A673 (cell line): Measurements from ENCODE around the gene MAP2. TPM values are rescaled to one million over a fixed set of nuclear protein-coding genes. Genes with fewer than 3 reads are reported as not detected.

Experiments used
- BruUV-seq: library from RNA; stranded (reverse); fragments of 400-500 nt; replicated peaks from 2 replicates; lab custom pipeline; 2021; lab: Mats Ljungman, UMichigan
- CTCF ChIA-PET: fragments of 300-600 bp; sonication (Branson Sonifier 250); formaldehyde crosslinking; loops from one replicate; lab custom pipeline; 2022; ENCODE audit warnings: antibody characterized with exemption; lab: Charles Lee
- POLR2A ChIA-PET: fragments of 300-600 bp; sonication (Branson Sonifier 250); formaldehyde crosslinking; loops from one replicate; lab custom pipeline; 2022; ENCODE audit warnings: antibody characterized with exemption; ENCODE audit not compliant: low non-redundant PET; lab: Charles Lee
- DNase-seq: peaks from one replicate; pipeline ENCODE4 v3.0.0-alpha.2; 2015; ENCODE audit warnings: low spot score
- H3K27ac ChIP-seq: fragments of 200-600 bp; sonication (generic); 2 replicates; pipeline ENCODE4 v1.5.1; 2016; ENCODE audit warnings: mixed run types, low read depth, mild to moderate bottlenecking, mixed read lengths, antibody characterized with exemption, low read length; ENCODE audit not compliant: poor library complexity, severe bottlenecking
- H3K27me3 ChIP-seq: fragments of 200-600 bp; sonication (generic); replicated peaks from 2 replicates; pipeline ENCODE4 v1.6.1; 2017; ENCODE audit warnings: mixed run types, low read depth, mild to moderate bottlenecking, mixed read lengths, antibody characterized with exemption, low read length; ENCODE audit not compliant: insufficient read depth, poor library complexity
- H3K36me3 ChIP-seq: fragments of 200-600 bp; sonication (generic); 2 replicates; pipeline ENCODE4 v1.6.1; 2016; ENCODE audit warnings: mixed run types, mild to moderate bottlenecking, mixed read lengths, antibody characterized with exemption, low read length; ENCODE audit not compliant: insufficient read depth, poor library complexity, severe bottlenecking
- H3K4me1 ChIP-seq: fragments of 200-600 bp; sonication (generic); 2 replicates; pipeline ENCODE4 v1.6.1; 2017; ENCODE audit warnings: mixed run types, mild to moderate bottlenecking, mixed read lengths, antibody characterized with exemption, low read length; ENCODE audit not compliant: insufficient read depth, poor library complexity, severe bottlenecking
- H3K4me3 ChIP-seq: fragments of 200-600 bp; sonication (generic); 2 replicates; pipeline ENCODE4 v1.5.1; 2016; ENCODE audit warnings: low read depth, mixed run types, mild to moderate bottlenecking, mixed read lengths, low read length; ENCODE audit not compliant: poor library complexity, severe bottlenecking
- H3K9me3 ChIP-seq: fragments of 200-600 bp; sonication (generic); 2 replicates; pipeline ENCODE4 v1.6.1; 2016; ENCODE audit warnings: mixed run types, low read depth, mild to moderate bottlenecking, mixed read lengths, antibody characterized with exemption, low read length; ENCODE audit not compliant: poor library complexity, severe bottlenecking
- CTCF ChIP-seq: fragments of 300-800, 200-600 bp; sonication (generic); conservative IDR thresholded peaks from 2 replicates; pipeline ENCODE4 v1.5.1; 2017; ENCODE audit warnings: low read depth, mild to moderate bottlenecking, antibody characterized with exemption, low read length, moderate library complexity, mixed read lengths
- EZH2 ChIP-seq: fragments of 200-600 bp; sonication (generic); IDR thresholded peaks from 2 replicates; pipeline ENCODE4 v1.6.1; 2017; ENCODE audit warnings: borderline replicate concordance, low read depth, mild to moderate bottlenecking, mixed read lengths, antibody characterized with exemption, low read length; ENCODE audit not compliant: poor library complexity, severe bottlenecking
- intact Hi-C: fragments of 100-400 bp; cut with micrococcal nuclease; formaldehyde crosslinking; loops from one replicate; pipeline ENCODE4 v1.10.0; 2022; ENCODE audit not compliant: unreplicated experiment
- total RNA-seq: library from RNA; stranded (reverse); gene quantifications from 2 replicates; pipeline ENCODE4 v1.2.3, GENCODE V29; 2021

MAP2 gene
- total RNA-seq, 1 experiment from 2014 or later = 1.7 TPM

- H3K4me1 ChIP-seq = no peaks in the 10 kb centered on the region
- no peak overlapping the region for H3K4me3 ChIP-seq
- no peak overlapping the region for H3K27ac ChIP-seq
- H3K9me3 ChIP-seq = no peaks in the 10 kb centered on the region
- no TSS peak for BruUV-seq
- no peak for DNase-seq
- no peaks in the 10 kb centered on the region for H3K27me3 ChIP-seq
- TF ChIP-seq EZH2 (no peak), CTCF (no peak)
- intact Hi-C loops = no loop called here
- ChIA-PET CTCF (no interaction called here), POLR2A (no interaction called here)
- no peaks in the 10 kb centered on the region for H3K36me3 ChIP-seq
Measured at GRCh38 chr2:209463835-209464234, 40.0 kb downstream of the MAP2 start.

- Histone ChIP-seq H3K4me1 (peaks cover 18% of the 10 kb centered on the region), H3K36me3 (no peaks in the 10 kb centered on the region), H3K9me3 (no peaks in the 10 kb centered on the region), H3K27me3 (no peaks in the 10 kb centered on the region), H3K4me3 (no peak overlapping the region), H3K27ac (no peak overlapping the region)
- intact Hi-C loops = no loop called here
- TF ChIP-seq EZH2 = no peak
- no peak for TF ChIP-seq CTCF
- no TSS peak for BruUV-seq
- ChIA-PET CTCF (no interaction called here), POLR2A (no interaction called here)
- peak; percentile 3 for DNase-seq
Measured at GRCh38 chr2:209468846-209469245, 45.0 kb downstream of the MAP2 start.

GRCh38 chr2:209469481-209469880 is 45.6 kb downstream of the MAP2 start:
- no peaks in the 10 kb centered on the region for H3K27me3 ChIP-seq
- TF ChIP-seq CTCF = no peak
- no peak for TF ChIP-seq EZH2
- H3K4me1 ChIP-seq = peaks cover 24% of the 10 kb centered on the region
- H3K27ac ChIP-seq = no peak overlapping the region
- ChIA-PET POLR2A (no interaction called here), CTCF (no interaction called here)
- BruUV-seq = no TSS peak
- H3K36me3 ChIP-seq = no peaks in the 10 kb centered on the region
- no peak overlapping the region for H3K4me3 ChIP-seq
- intact Hi-C loops = no loop called here
- H3K9me3 ChIP-seq = no peaks in the 10 kb centered on the region
- DNase-seq = no peak
